Measurements from ENCODE around the gene PMM2. TPM values are rescaled to one million over a fixed set of nuclear protein-coding genes. Genes with fewer than 3 reads are reported as not detected.

PMM2 gene
- total RNA-seq, 1 experiment from 2014 or later = 58.4 TPM

DNA sequence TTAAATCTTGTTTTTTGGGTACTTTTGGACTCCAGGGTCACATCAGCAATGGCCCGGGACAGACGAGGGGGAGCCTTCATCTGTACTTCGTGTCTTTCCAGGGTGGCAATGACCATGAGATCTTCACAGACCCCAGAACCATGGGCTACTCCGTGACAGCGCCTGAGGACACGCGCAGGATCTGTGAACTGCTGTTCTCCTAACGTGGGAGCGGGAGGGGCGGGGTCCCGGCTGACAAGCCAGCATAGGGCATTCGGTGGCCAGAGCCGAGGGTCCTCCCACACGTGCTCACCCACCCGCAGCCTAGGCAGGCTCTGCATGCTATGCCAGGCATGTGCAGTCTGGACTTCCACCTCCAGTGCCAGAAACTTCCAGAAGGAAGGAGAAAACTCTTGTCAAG lies 50.0 kb downstream of the PMM2 start:
- TF ChIP-seq SIN3A (IDR thresholded peaks at IDR 0.05; ENCODE audit: borderline replicate concordance, insufficient read depth, low read depth, low read length) (no peak), POLR2AphosphoS5 (IDR thresholded peaks at IDR 0.05; ENCODE audit: low read depth, low read length) (no peak), CTCF (IDR thresholded peaks at IDR 0.05) (no peak), TCF7L2 (IDR thresholded peaks at IDR 0.05; ENCODE audit: low read depth, low read length) (no peak)
- TF ChIP-seq, protein P1, sequence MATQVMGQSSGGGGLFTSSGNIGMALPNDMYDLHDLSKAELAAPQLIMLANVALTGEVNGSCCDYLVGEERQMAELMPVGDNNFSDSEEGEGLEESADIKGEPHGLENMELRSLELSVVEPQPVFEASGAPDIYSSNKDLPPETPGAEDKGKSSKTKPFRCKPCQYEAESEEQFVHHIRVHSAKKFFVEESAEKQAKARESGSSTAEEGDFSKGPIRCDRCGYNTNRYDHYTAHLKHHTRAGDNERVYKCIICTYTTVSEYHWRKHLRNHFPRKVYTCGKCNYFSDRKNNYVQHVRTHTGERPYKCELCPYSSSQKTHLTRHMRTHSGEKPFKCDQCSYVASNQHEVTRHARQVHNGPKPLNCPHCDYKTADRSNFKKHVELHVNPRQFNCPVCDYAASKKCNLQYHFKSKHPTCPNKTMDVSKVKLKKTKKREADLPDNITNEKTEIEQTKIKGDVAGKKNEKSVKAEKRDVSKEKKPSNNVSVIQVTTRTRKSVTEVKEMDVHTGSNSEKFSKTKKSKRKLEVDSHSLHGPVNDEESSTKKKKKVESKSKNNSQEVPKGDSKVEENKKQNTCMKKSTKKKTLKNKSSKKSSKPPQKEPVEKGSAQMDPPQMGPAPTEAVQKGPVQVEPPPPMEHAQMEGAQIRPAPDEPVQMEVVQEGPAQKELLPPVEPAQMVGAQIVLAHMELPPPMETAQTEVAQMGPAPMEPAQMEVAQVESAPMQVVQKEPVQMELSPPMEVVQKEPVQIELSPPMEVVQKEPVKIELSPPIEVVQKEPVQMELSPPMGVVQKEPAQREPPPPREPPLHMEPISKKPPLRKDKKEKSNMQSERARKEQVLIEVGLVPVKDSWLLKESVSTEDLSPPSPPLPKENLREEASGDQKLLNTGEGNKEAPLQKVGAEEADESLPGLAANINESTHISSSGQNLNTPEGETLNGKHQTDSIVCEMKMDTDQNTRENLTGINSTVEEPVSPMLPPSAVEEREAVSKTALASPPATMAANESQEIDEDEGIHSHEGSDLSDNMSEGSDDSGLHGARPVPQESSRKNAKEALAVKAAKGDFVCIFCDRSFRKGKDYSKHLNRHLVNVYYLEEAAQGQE (IDR thresholded peaks at IDR 0.05; ENCODE audit: insufficient read depth in 1 of 2, low read depth in 2 of 2, low read length in 1 of 2) = no peak
- Histone ChIP-seq H3K4me1 (ENCODE audit: control insufficient read depth, insufficient read depth, low read length) (peaks cover 26% of the 10 kb centered on the region), H3K27ac (ENCODE audit: low read length) (no peak overlapping the region), H3K9me3 (ENCODE audit: control insufficient read depth, insufficient read depth, low read depth, low read length) (no peaks in the 10 kb centered on the region), H3K4me3 (ENCODE audit: low read depth in 2 of 2, low read length in 2 of 2) (no peak overlapping the region), H3K27me3 (ENCODE audit: control insufficient read depth, insufficient read depth, low read length) (no peaks in the 10 kb centered on the region), H3K36me3 (ENCODE audit: control insufficient read depth, insufficient read depth, low read length) (peaks cover 3% of the 10 kb centered on the region; the same call in 1 of the 2 replicates)
- no peak for ATAC-seq
- no TSS peak for BruUV-seq (replicated peaks)
- DNase-seq (ENCODE audit: low read depth, low spot score) = no peak
- ChIA-PET POLR2A (no interaction called here), CTCF (no interaction called here)
- in situ Hi-C loops (cut with HindIII; ENCODE audit: low pct_unique_long_range_greater_than_20kb, low sequenced_read_pairs) (no loop called here), intact Hi-C loops (cut with micrococcal nuclease; ENCODE audit: unreplicated experiment) (no loop called here)

- DNase-seq (ENCODE audit: low read depth, low spot score) = no peak
- intact Hi-C loops (cut with micrococcal nuclease; ENCODE audit: unreplicated experiment) = no loop called here
- BruUV-seq (replicated peaks) = no TSS peak
- H3K27ac ChIP-seq (ENCODE audit: low read length) = peak overlapping the region; percentile 60
- peaks cover 3% of the 10 kb centered on the region; the same call in 1 of the 2 replicates for H3K36me3 ChIP-seq (ENCODE audit: control insufficient read depth, insufficient read depth, low read length)
- H3K9me3 ChIP-seq (ENCODE audit: control insufficient read depth, insufficient read depth, low read depth, low read length) = no peaks in the 10 kb centered on the region
- TF ChIP-seq TCF7L2 (IDR thresholded peaks at IDR 0.05; ENCODE audit: low read depth, low read length) (no peak), POLR2AphosphoS5 (IDR thresholded peaks at IDR 0.05; ENCODE audit: low read depth, low read length) (0 out of 2 replicates have a peak, but pooled peaks have one; percentile 24)
- POLR2A ChIA-PET = no interaction called here
- no peaks in the 10 kb centered on the region for H3K27me3 ChIP-seq (ENCODE audit: control insufficient read depth, insufficient read depth, low read length)
- in situ Hi-C loops (cut with HindIII; ENCODE audit: low pct_unique_long_range_greater_than_20kb, low sequenced_read_pairs) = no loop called here
- CTCF ChIA-PET = interaction anchor here (0.6 kb wide), 1 partner anchor 185 kb away, joined by 5 read pairs; no protein-coding TSS in a partner anchor
- ATAC-seq = no peak; the same call in 1 of the 2 replicates
- peaks cover 29% of the 10 kb centered on the region for H3K4me1 ChIP-seq (ENCODE audit: control insufficient read depth, insufficient read depth, low read length)
- H3K4me3 ChIP-seq (ENCODE audit: low read depth in 2 of 2, low read length in 2 of 2) = no peak overlapping the region
These were observed 50.7 kb downstream of the PMM2 start for GRCh38 chr16:8848231-8848938.

DNA sequence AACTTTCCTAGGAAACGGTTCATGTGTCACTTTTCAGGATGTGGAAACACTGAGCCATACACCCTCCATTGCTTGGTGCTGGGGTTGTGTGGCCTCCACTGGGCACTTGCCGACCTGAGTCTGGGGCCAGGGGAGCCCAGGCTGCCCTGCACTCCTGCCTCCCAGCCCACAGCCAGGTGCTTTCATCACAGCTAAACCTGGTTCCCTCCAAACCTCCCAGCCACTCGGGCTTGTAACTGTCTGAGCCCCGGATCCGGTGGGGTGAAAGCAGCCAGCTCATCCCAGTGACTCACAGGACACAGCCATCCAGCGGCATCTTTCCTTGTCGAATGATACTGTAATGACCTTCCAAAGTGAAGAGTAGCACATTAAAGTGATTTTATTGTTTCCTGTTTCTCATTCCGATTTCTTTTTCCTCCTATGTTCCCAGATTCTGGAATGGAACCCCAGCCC lies 51.3 kb downstream of the PMM2 start:
- Histone ChIP-seq H3K27ac (ENCODE audit: low read length) (peak overlapping the region; percentile 60), H3K27me3 (ENCODE audit: control insufficient read depth, insufficient read depth, low read length) (no peaks in the 10 kb centered on the region), H3K4me3 (ENCODE audit: low read depth in 2 of 2, low read length in 2 of 2) (no peak overlapping the region), H3K36me3 (ENCODE audit: control insufficient read depth, insufficient read depth, low read length) (peaks cover 3% of the 10 kb centered on the region), H3K9me3 (ENCODE audit: control insufficient read depth, insufficient read depth, low read depth, low read length) (no peaks in the 10 kb centered on the region), H3K4me1 (ENCODE audit: control insufficient read depth, insufficient read depth, low read length) (peaks cover 29% of the 10 kb centered on the region)
- TF ChIP-seq, protein P1 (IDR thresholded peaks at IDR 0.05; ENCODE audit: insufficient read depth in 1 of 2, low read depth in 2 of 2, low read length in 1 of 2) = no peak
- TF ChIP-seq CTCF (IDR thresholded peaks at IDR 0.05) (no peak), SIN3A (IDR thresholded peaks at IDR 0.05; ENCODE audit: borderline replicate concordance, insufficient read depth, low read depth, low read length) (no peak), POLR2AphosphoS5 (IDR thresholded peaks at IDR 0.05; ENCODE audit: low read depth, low read length) (no peak), TCF7L2 (IDR thresholded peaks at IDR 0.05; ENCODE audit: low read depth, low read length) (0 out of 2 replicates have a peak, but pooled peaks have one; percentile 23)
- ATAC-seq (peak; percentile 16), DNase-seq (ENCODE audit: low read depth, low spot score) (no peak)
- in situ Hi-C loops (cut with HindIII; ENCODE audit: low pct_unique_long_range_greater_than_20kb, low sequenced_read_pairs) (no loop called here), intact Hi-C loops (cut with micrococcal nuclease; ENCODE audit: unreplicated experiment) (no loop called here)
- no TSS peak for BruUV-seq (replicated peaks)
- POLR2A ChIA-PET = no interaction called here
- CTCF ChIA-PET = interaction anchor here (0.6 kb wide), 1 partner anchor 185 kb away, joined by 5 read pairs; no protein-coding TSS in a partner anchor
